Suprapubic skin (tissue), 3 donors: ENCODE results near the gene AUTS2.

ENCODE experiments used
- CTCF ChIP-seq, 2 donors: fragments of 200-600 bp in 1 of 2; fragments of 450-650 bp in 1 of 2; sonication (generic) in 1 of 2; IDR thresholded peaks; one replicate each; pipeline ENCODE4 v1.5.1; 2016 to 2019; ENCODE audit warnings: antibody characterized with exemption in 2 of 2, mild to moderate bottlenecking in 1 of 2, moderate library complexity in 1 of 2
- EP300 ChIP-seq: sonication (generic); formaldehyde crosslinking; IDR thresholded peaks from one replicate; pipeline ENCODE4 v1.6.1; 2017; ENCODE audit warnings: antibody characterized with exemption

- TF ChIP-seq CTCF (IDR thresholded peaks at IDR 0.05) (no peak), EP300 (no peak)
Observed at GRCh38 chr7:70701477-70701876, 1103.2 kb downstream of the AUTS2 start.
